ENCODE measurements around the gene LRRTM4. TPM values are rescaled to one million over a fixed set of nuclear protein-coding genes. Genes with fewer than 3 reads are reported as not detected.

LRRTM4 gene
- total and polyA plus RNA-seq, 2 of the 13 experiments (the other 11 are each of a cell fraction or from before 2014, with no cell fraction given) = 1.2 TPM

DNA sequence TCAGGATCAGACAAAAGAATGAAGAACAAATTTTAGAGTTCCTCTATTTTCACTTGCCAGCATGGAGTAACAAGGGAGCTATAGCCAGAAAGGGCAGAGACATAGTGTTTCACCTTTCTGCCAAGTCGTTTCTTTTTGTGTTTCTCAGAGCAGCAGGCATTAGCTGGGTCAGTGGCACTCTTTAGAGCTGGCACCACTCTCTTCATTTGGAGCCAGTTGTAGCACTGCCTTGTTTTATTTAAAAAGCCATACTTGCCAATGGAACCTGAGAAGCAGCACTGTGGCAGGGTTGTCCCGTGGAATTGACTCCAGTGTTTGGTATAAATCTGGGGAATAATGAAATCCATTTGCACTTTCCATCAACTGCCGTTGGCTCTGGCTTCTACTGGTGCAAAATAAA lies 64.0 kb downstream of the LRRTM4 start:
- in situ Hi-C loops (cut with HindIII; ENCODE audit: extremely low pct_ligation_motif_present, low pct_unique_long_range_greater_than_20kb) (no loop called here), intact Hi-C loops (cut with micrococcal nuclease; ENCODE audit: unreplicated experiment) (no loop called here)
- no TSS peak for BruUV-seq (replicated peaks)
- no peaks in the 10 kb centered on the region for H3K9me3 ChIP-seq (ENCODE audit: low read length)
- FAIRE-seq (no peak), DNase-seq (ENCODE audit: low spot score) (no peak), ATAC-seq (no peak)
- TF ChIP-seq FOXK1 (CRISPR knock-in tag; IDR thresholded peaks at IDR 0.05; ENCODE audit: borderline replicate concordance, low read depth) = no peak
- no peak for TF ChIP-seq BORCS8-MEF2B (CRISPR knock-in tag; IDR thresholded peaks at IDR 0.05)
- TF ChIP-seq ZSCAN29 (CRISPR knock-in tag; conservative IDR thresholded peaks at IDR 0.05) = no peak
- TF ChIP-seq, protein P1, sequence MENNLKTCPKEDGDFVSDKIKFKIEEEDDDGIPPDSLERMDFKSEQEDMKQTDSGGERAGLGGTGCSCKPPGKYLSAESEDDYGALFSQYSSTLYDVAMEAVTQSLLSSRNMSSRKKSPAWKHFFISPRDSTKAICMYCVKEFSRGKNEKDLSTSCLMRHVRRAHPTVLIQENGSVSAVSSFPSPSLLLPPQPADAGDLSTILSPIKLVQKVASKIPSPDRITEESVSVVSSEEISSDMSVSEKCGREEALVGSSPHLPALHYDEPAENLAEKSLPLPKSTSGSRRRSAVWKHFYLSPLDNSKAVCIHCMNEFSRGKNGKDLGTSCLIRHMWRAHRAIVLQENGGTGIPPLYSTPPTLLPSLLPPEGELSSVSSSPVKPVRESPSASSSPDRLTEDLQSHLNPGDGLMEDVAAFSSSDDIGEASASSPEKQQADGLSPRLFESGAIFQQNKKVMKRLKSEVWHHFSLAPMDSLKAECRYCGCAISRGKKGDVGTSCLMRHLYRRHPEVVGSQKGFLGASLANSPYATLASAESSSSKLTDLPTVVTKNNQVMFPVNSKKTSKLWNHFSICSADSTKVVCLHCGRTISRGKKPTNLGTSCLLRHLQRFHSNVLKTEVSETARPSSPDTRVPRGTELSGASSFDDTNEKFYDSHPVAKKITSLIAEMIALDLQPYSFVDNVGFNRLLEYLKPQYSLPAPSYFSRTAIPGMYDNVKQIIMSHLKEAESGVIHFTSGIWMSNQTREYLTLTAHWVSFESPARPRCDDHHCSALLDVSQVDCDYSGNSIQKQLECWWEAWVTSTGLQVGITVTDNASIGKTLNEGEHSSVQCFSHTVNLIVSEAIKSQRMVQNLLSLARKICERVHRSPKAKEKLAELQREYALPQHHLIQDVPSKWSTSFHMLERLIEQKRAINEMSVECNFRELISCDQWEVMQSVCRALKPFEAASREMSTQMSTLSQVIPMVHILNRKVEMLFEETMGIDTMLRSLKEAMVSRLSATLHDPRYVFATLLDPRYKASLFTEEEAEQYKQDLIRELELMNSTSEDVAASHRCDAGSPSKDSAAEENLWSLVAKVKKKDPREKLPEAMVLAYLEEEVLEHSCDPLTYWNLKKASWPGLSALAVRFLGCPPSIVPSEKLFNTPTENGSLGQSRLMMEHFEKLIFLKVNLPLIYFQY (CRISPR knock-in tag; IDR thresholded peaks at IDR 0.05; ENCODE audit: borderline replicate concordance) = no peak
- no peak for TF ChIP-seq HMG20A (CRISPR knock-in tag; IDR thresholded peaks at IDR 0.05; ENCODE audit: borderline replicate concordance)
- no peak for TF ChIP-seq U2AF1 (optimal IDR thresholded peaks at IDR 0.05; ENCODE audit: low read depth, low read length)
- no peak for TF ChIP-seq CBX1 (IDR thresholded peaks at IDR 0.05; ENCODE audit: low read depth)
- TF ChIP-seq SMAD3 (CRISPR knock-in tag; IDR thresholded peaks at IDR 0.05) = no peak
- no peak for TF ChIP-seq MAFG (CRISPR knock-in tag; IDR thresholded peaks at IDR 0.05)
- TF ChIP-seq, protein P2, sequence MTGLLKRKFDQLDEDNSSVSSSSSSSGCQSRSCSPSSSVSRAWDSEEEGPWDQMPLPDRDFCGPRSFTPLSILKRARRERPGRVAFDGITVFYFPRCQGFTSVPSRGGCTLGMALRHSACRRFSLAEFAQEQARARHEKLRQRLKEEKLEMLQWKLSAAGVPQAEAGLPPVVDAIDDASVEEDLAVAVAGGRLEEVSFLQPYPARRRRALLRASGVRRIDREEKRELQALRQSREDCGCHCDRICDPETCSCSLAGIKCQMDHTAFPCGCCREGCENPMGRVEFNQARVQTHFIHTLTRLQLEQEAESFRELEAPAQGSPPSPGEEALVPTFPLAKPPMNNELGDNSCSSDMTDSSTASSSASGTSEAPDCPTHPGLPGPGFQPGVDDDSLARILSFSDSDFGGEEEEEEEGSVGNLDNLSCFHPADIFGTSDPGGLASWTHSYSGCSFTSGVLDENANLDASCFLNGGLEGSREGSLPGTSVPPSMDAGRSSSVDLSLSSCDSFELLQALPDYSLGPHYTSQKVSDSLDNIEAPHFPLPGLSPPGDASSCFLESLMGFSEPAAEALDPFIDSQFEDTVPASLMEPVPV (CRISPR knock-in tag; IDR thresholded peaks at IDR 0.05) = no peak
- TF ChIP-seq FOXA3 (CRISPR knock-in tag; IDR thresholded peaks at IDR 0.05) = no peak
- no peak for TF ChIP-seq GABPB1 (CRISPR knock-in tag; IDR thresholded peaks at IDR 0.05)
- no peak for TF ChIP-seq SPEN (CRISPR knock-in tag; IDR thresholded peaks at IDR 0.05; ENCODE audit: low read depth)
- TF ChIP-seq, protein P3, sequence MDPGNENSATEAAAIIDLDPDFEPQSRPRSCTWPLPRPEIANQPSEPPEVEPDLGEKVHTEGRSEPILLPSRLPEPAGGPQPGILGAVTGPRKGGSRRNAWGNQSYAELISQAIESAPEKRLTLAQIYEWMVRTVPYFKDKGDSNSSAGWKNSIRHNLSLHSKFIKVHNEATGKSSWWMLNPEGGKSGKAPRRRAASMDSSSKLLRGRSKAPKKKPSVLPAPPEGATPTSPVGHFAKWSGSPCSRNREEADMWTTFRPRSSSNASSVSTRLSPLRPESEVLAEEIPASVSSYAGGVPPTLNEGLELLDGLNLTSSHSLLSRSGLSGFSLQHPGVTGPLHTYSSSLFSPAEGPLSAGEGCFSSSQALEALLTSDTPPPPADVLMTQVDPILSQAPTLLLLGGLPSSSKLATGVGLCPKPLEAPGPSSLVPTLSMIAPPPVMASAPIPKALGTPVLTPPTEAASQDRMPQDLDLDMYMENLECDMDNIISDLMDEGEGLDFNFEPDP (CRISPR knock-in tag; conservative IDR thresholded peaks at IDR 0.05) = no peak
- TF ChIP-seq ATRX (CRISPR knock-in tag; IDR thresholded peaks at IDR 0.05; ENCODE audit: borderline replicate concordance) = no peak
- TF ChIP-seq ARNT (IDR thresholded peaks at IDR 0.05) = no peak
- TF ChIP-seq NFE2L1 (CRISPR knock-in tag; IDR thresholded peaks at IDR 0.05; ENCODE audit: borderline replicate concordance) = no peak
- no peak for TF ChIP-seq ETV5 (CRISPR knock-in tag; IDR thresholded peaks at IDR 0.05; ENCODE audit: borderline replicate concordance)
- TF ChIP-seq ZZZ3 (CRISPR knock-in tag; IDR thresholded peaks at IDR 0.05; ENCODE audit: borderline replicate concordance) = no peak
- TF ChIP-seq ZNF567 (CRISPR knock-in tag; IDR thresholded peaks at IDR 0.05; ENCODE audit: borderline replicate concordance) = no peak
- H3K9ac ChIP-seq (ENCODE audit: insufficient read depth, low read depth, low read length) = no peak overlapping the region
- no peaks in the 10 kb centered on the region for H3K36me3 ChIP-seq (replicated peaks in 1 of 2; ENCODE audit: control insufficient read depth in 1 of 2, insufficient read depth in 2 of 2, low read length in 2 of 2)
- POLR2A ChIA-PET = no interaction called here
- whole genome bisulfite sequencing (ENCODE audit: low lambda C conversion rate) = 1% methylated on average over 3 of the region's 3 CpGs
- H4K20me1 ChIP-seq (ENCODE audit: insufficient read depth, low read length) = no peaks in the 10 kb centered on the region
- H3K4me2 ChIP-seq (ENCODE audit: low read depth, low read length) = no peak overlapping the region
- no peak overlapping the region for H3K4me3 ChIP-seq (replicated peaks in 1 of 3; ENCODE audit: insufficient read depth in 1 of 3, low read depth in 2 of 3, low read length in 3 of 3)
- H3K27me3 ChIP-seq (ENCODE audit: control insufficient read depth in 1 of 2, insufficient read depth in 2 of 2, low read length in 2 of 2) = no peaks in the 10 kb centered on the region
- no peak overlapping the region for H3K27ac ChIP-seq (ENCODE audit: extremely low read length, insufficient read depth, low read length)
- no peaks in the 10 kb centered on the region for H3K4me1 ChIP-seq (ENCODE audit: insufficient read depth, low read length)
- CTCF ChIA-PET (ENCODE audit: low intra/inter-chr PET ratio, low total read pairs) = no interaction called here
- H2AFZ ChIP-seq (ENCODE audit: low read length) = no peak overlapping the region
- no peaks in the 10 kb centered on the region for H3K79me2 ChIP-seq (ENCODE audit: insufficient read depth, low read length)
